ENCODE measurements around the gene NAV2.

The NAV2 gene

GRCh38 chr11:20030472-20030871, 317.8 kb downstream of the NAV2 start:
- no peak for DNase-seq

DNA sequence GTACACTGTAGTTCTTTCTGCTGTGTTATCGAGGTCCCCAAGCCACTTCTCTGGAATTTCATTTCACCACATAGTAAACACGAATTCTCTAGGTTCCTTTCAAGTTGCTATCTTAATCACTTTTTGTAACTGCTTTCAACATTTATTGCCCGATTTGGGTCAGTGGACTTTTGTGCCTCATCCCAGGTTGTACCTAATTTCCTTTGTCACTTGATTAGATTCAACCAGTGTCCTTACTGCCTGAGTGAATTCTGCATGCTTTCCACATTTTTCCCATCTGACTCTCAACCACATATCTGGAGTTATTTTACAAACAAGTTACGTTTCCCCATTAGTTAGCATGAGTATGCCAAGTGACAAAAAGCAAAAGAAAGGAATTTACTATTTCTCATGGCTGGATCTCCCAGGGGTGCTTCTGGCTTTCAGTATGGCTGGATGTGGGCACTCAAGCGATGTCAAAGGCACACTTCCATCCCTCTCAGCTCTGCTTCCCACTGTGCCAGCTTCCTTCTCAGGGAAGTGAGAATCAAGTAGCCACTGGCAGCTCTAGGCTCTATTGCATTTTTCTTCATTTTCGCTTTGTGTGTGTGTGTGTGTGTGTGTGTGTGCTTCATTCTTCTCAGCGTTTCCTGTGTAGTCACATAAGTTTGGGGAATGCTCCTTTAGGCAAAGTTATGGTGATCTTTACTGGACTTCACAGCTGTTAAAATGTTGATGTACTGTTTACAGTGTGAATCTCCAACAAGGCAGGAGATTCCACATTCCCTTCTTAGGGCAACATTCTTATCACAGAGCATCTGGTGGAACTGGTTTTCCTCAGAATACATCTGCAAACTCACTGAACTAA, 318.7 kb downstream of the NAV2 start:
- DNase-seq = peak; percentile 57

- DNase-seq = no peak
Observed at GRCh38 chr11:20032127-20032526, 319.5 kb downstream of the NAV2 start.

GRCh38 chr11:20032577-20033260, 320.1 kb downstream of the NAV2 start:
- DNase-seq = no peak

- DNase-seq = no peak
Observed at GRCh38 chr11:20033806-20034205, 321.2 kb downstream of the NAV2 start.

DNA sequence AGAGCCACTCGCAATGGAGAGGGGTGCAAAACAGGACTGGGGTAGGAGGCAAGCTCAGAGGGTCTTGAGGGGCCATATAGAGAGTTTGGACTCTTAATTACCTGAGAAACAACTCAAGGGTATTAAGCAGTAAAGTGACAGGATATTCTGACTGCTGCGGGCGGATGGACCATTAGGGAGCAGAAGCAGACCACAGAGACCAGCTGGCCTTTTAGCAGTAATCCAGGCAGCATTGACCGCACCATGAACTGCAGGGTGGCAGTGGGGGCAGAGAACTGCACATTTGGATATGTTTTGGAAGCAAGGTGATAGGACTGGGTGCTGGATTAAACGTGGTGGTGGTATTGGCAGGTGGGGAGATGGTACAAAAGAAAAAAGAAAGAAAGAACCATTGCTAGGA, 322.3 kb downstream of the NAV2 start:
- no peak for DNase-seq

GRCh38 chr11:20035375-20035700, 322.7 kb downstream of the NAV2 start:
- DNase-seq = no peak

DNA sequence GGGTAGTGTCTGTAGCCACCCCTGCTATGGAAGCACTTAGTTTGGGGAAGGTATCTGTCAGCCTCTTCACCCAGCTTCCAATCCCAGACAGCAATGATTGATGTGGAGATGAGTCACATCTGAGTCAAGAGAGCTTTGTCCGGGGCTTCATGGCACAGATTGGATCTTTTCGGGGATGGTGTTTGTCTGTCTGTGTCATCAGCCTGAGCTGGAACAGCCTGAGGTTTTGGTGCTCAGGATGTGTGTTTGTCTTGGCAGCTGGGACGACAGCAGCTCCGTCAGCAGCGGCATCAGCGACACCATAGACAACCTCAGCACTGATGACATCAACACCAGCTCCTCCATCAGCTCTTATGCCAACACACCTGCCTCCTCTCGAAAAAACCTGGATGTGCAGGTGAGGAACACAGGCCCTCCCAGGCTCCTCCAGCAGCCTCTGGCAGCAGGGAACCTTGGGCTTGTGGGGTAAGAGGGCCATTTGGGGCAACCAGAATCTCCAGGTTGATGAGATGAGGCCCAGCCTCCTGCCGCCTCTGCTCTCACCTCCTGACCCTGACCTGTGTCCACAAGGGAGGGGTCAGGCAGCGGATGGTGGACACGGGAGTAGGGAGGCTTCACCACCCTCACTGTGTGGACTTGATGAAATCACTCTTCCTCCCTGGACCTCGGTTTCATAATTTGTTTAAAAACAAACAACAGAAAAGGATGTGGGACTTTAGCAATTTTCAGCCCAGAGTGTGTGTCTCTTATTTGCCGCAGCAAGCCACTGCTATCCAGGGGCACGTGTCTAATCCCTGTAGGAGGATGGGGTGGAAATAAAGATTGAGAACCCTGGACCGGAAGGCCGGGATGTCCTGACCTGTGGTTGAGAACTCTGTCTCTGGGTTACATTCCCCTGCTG, 323.3 kb downstream of the NAV2 start:
- no peak for DNase-seq

DNA sequence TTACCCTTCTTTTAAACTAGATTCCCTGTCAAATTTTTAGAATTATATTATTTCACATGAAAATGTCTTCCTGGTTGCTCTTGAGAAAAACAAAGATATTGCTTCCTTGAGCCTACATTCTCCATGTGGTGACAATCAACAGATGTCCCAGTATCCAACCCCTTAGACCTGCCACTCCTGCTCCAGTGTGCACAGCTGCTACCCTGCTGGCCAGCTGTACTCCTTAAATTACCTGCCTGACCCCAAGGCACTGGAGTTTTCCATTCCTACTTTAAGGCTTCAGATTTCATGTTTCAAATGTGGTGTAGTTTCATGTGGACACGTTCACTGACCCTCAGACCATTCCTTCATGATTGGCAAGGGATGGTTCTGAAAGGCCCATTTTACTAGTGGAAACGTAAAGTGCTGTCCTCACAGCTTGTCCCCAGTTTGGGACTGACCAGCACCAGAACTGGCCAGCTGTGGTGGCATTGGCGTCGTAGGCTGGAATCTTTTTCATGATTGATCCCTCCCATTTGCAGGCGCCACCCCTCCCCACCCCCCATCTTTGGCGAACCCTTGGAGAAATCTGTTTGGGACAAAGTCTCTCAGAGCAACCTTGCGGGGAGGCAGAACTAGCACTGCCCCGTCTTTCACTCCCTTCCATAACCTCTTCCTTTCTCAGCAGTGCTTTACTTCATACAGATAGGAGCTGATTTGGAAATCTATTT, 324.1 kb downstream of the NAV2 start:
- no peak for DNase-seq

- no peak for DNase-seq
Observed at GRCh38 chr11:20037396-20038153, 324.9 kb downstream of the NAV2 start.

- DNase-seq = no peak
Observed at GRCh38 chr11:20038412-20038811, 325.8 kb downstream of the NAV2 start.

DNA sequence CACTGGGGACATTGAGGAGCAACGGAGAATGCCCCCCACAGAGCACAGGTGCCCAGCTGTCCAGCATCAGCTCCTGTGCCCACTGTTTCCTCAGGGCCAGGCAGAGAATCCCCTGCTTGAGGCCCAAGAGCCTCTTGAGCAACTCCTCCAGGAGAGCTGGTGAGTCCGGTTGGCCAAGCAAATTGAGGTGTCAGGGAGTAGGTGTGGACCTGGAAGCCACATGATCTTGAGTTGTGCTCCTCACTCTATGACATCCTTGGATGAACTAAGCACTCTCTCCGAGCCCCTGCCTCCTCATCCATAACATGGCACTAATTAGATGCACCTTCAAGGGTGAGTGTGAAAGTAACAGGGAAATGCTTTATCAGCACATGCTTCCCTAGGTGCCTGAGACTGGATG, 326.3 kb downstream of the NAV2 start:
- DNase-seq = no peak

DNA sequence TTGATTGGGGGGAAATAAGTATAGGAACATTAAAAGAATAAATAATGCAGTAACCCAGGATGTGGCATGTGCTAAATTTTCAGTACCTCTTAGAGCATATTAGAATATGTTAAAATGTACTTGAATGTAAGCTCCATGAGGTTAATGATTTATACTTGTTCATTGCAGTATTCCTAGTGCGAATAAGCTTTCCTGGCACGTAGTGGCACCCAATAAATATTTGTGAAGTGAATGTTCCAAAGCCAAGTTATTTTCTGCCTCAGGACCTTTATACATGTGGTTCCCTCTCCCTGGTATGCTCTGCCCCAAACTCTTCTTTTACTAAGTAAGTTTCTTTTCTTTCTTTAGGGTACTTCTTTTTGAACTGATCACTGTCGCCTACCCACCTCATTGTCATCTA, 328.9 kb downstream of the NAV2 start:
- DNase-seq = no peak

DNA sequence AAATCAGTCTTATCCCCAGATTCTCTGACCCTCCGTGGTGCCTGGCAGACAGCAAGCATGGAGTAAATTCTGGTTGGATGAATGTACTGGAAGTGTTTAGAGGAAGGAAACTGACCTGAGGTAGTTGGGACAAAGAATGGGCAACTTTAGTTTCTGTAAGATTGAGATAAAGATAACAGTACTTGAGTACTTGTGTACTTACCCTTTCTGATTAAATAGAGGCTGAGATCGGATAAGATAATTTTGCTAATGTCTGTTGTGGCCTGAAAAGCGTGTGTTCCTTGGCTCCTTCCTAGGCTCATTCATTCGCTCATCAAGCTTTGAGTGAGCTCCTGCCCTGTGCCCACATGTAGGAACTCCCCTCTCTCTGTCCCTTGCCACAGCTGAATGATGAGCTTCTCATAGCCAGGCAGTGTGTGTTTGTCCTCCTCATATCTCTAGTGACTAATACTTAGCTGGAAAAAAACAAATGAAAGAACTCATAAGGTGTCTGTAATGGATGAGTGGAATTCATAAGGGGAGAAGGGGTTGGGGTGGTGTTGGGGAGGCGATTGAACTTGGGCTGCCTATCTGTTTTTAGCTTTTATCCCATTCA, 329.5 kb downstream of the NAV2 start:
- no peak for DNase-seq

DNA sequence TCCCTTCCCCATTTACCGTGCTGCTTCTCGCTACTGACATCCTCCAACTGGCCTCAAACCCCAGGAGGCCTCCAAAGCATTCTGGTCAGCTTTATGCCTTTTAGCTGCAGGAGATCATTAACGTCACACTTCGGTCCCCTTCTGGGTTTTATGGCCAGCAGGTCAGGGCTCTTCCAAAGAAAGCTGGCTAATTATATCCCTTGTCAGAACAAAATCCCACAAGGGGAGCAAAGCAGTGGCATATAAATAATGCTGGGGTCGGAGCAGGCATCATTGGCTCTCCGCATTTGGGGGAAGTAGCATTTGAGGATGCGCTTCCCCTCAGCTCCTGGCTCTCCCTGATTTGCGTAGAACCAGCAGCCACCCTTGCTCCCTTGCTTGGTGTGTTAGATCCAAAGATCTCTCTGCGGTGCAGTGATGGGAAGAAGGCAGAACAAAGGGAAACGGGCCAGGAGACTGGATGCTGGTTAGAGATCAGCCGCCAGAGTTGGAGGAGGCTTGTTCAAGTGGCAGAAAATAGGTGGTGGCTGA, 330.2 kb downstream of the NAV2 start:
- DNase-seq = no peak

DNA sequence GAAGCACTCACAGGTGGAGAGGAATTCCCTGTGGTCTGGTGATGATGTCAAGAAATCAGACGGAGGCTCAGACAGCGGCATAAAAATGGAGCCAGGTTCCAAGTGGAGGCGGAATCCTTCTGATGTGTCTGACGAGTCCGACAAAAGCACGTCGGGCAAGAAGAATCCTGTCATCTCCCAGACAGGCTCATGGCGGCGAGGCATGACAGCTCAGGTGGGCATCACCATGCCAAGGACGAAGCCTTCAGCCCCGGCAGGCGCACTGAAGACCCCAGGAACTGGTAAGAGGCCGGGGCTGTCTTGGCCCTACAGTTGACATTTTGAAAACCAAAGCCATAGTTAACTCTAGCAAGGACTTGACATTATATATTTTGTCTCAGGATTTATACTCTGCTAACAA, 331.4 kb downstream of the NAV2 start:
- DNase-seq = no peak

DNA sequence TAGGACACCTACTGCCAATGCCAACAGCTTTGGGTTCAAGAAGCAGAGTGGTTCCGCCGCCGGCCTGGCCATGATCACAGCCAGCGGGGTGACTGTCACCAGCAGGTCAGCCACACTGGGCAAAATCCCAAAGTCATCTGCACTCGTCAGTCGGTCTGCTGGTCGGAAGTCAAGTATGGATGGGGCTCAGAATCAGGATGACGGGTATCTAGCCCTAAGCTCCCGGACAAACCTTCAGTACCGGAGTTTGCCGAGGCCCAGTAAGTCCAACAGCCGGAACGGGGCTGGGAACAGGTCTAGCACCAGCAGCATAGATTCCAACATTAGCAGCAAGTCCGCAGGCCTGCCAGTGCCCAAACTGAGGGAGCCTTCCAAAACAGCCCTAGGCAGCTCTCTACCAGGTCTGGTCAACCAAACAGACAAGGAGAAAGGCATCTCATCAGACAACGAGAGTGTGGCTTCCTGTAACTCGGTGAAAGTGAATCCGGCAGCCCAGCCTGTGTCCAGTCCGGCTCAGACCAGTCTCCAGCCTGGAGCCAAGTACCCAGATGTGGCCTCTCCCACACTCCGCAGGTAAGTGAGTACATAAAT, 332.6 kb downstream of the NAV2 start:
- no peak for DNase-seq

GRCh38 chr11:20046416-20046815, 333.8 kb downstream of the NAV2 start:
- no peak for DNase-seq

DNA sequence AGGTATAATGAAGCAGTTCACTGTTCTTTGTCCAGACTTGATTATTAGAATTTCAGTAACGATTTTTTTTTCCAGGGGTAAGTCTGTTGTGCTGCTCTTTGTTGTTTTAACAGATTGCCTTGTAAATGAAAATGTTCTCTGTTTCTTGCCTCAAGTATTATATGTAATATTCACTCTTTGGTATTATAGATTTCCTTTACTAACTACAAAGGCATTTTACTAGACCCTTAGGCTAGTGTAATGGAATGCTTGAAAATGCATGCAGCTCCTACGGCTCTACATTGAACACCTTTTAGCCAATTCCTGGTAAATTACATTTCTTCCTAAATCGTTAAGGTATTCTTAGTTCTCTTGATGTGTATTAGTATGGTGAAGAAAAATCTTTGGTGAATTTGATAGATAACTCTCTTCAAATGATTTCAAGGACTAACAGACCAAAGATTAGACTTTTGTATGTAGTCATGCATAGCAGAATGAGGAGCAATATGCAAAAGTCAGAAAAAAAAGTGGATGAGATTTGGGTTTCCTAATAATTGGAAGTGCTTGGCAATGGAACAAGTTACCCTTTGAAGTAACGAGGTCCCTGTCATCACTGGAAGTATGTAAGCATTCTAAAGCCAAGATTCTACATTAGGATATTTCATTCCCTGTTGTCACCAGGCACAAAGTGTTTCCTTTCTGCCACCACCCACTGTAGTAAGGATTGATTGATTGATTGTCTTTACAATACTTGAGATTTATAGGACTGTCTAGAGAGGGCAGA, 334.6 kb downstream of the NAV2 start:
- DNase-seq = no peak

DNA sequence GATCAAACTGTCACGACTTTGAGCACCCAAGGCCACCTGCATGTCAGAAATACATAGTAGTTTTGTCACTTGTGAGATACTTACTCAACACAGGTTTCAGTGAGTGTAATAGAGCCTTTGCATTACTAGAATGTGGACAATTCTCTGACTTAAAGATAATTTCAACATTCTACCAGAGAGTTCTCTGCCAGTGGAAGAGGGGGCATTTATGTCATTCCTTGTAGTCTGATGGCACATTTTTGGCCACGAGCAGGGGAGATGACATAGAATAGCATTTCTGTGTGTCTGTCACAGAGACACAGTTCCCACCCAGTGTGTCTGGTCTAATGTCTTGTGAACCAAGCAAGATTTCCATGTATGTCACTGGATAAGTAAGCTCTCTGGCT, 335.1 kb downstream of the NAV2 start:
- no peak for DNase-seq

All from amniotic stem cell (primary cell).